ENCODE results near the gene FCN1.

Gene FCN1

DNA sequence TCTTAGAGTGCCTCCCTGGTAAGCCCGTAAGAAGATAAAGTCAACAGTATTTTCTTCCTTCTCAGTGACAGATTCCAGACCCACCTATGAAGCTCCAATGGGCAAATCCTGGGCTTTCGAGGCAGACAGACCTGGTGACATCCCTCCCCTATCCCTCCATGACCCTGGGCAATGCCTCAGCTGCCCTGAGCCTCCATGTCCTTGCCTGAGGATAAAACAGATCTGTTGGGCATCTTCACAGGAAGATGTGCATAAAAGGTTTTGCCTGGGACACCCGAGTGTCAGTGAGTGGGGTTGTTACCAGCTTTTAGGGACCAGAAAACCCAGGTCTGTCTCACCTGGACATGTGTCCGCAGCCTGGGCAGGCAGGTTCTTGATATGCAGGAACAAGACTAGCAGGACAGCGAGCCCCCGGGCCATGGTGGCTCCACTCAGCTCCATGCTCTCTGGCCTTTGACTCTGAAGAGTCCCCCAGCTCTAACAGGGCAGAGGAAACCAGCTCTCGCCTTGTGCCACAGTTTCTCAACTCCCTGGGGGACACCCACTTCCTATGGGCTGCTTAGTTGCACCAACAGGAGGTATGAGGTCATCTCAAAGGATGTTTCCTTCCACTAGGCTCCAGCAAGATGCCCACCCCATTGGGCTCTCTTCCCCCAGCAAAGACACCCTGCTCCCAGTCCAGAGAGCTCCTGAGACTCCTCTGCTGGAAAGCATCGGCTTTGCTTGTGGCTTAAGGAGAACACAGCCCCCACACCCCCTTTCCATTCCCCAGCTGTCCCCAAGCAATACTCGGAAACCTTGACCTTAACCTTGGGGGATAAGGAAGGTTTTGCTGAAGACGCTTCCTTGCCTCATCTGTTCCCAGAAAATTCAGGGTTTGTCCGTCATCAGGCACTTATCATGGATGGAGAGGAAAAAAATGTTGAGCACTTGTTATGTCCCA is at the start of gene FCN1:
TSS of gene FCN1 (minus strand) at position 482 of the 943 bp plus-strand sequence. CDS start at position 441, 41 bp downstream.
- Histone ChIP-seq H3K27ac (no peak within 1 kb of the TSS), H3K4me3 (ENCODE audit: low read depth, low read length) (no peak within 1 kb of the TSS), H3K36me3 (ENCODE audit: control insufficient read depth, insufficient read depth, low read length) (no peaks in the 10 kb centered on the region), H3K9me3 (ENCODE audit: control insufficient read depth, low read length) (no peaks in the 10 kb centered on the region), H3K4me1 (no peaks in the 10 kb centered on the region), H3K9ac (no peak within 1 kb of the TSS), H3K4me2 (ENCODE audit: low read length) (no peak within 1 kb of the TSS), H3K27me3 (ENCODE audit: control insufficient read depth, insufficient read depth, low read length) (no peaks in the 10 kb centered on the region), H2AFZ (no peak within 1 kb of the TSS), H3K79me2 (no peaks in the 10 kb centered on the region)
- TF ChIP-seq, protein P1, sequence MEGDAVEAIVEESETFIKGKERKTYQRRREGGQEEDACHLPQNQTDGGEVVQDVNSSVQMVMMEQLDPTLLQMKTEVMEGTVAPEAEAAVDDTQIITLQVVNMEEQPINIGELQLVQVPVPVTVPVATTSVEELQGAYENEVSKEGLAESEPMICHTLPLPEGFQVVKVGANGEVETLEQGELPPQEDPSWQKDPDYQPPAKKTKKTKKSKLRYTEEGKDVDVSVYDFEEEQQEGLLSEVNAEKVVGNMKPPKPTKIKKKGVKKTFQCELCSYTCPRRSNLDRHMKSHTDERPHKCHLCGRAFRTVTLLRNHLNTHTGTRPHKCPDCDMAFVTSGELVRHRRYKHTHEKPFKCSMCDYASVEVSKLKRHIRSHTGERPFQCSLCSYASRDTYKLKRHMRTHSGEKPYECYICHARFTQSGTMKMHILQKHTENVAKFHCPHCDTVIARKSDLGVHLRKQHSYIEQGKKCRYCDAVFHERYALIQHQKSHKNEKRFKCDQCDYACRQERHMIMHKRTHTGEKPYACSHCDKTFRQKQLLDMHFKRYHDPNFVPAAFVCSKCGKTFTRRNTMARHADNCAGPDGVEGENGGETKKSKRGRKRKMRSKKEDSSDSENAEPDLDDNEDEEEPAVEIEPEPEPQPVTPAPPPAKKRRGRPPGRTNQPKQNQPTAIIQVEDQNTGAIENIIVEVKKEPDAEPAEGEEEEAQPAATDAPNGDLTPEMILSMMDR (IDR thresholded peaks at IDR 0.05) = no peak

DNA sequence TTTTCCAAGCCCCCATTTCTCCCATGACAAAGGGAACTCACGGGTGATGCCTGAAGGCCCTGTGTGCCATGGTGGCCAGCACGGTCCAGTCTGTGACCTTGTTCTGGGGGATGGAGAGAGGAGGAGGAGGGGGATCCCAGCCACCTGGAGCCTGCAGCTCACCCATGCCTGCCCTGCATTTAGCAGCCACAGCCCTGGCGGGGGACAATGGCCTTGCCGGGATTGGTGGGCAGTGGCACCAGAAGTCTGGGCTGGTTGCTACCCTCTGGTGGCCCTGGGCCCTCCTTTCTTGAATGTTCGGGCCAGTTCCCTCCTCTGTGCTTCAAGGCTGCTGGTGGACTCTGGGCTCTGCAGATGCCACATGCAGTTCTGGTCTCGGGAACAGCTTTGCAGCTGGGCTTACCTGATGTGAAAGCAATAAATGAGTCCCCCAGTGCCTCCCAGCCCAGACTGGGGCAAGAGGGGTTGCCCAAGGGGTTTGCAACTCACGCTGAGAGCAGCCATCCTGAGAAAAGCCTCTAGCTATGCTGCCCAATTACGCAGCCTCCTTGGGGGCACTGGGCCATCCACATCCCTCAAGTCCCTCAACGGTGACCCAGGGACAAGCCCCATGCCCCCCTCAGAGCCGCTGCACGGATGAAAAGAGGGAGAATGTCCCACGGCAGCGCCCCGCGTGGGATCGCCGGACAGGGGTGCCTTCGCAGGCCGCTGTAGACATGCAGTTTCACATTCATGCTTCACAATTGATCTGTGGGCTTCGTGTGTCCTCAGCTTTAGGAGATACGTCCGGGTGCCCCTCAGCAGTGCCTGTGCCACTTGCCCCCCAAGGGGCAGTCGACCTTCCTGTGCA is 49.2 kb upstream of the FCN1 start:
- H3K36me3 ChIP-seq (ENCODE audit: control insufficient read depth, insufficient read depth, low read length) = no peaks in the 10 kb centered on the region
- H3K9ac ChIP-seq = no peak overlapping the region
- H3K4me2 ChIP-seq (ENCODE audit: low read length) = no peak overlapping the region
- peak overlapping the region; percentile 38 for H2AFZ ChIP-seq
- peak overlapping the region; percentile 82 for H3K27ac ChIP-seq
- peaks cover 11% of the 10 kb centered on the region for H3K4me1 ChIP-seq
- no peaks in the 10 kb centered on the region for H3K27me3 ChIP-seq (ENCODE audit: control insufficient read depth, insufficient read depth, low read length)
- no peaks in the 10 kb centered on the region for H3K79me2 ChIP-seq
- no peak overlapping the region for H3K4me3 ChIP-seq (ENCODE audit: low read depth, low read length)
- no peaks in the 10 kb centered on the region for H3K9me3 ChIP-seq (ENCODE audit: control insufficient read depth, low read length)
- TF ChIP-seq, protein P1 (IDR thresholded peaks at IDR 0.05) = no peak

DNA sequence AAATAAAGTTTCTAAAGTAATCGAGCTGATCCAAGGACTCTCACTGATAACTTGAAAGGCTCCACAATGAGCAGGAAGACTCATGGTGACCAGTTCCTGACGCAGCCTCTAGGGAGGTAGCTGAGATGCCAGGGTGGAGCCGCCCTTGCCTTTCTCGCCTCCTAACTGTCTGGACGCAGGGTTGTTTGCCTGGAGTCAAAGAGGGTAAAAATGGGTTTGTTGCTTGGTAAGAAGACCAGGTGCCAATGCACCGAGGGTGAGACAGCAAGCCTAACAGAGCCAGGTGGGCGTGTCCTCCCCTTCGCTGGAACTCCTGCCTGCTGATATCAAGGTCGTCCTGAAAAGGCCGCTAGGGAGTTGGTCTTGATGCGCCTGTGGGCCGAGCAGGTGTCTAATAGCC is 48.6 kb upstream of the FCN1 start:
- Histone ChIP-seq H3K4me3 (ENCODE audit: low read depth, low read length) (no peak overlapping the region), H3K9ac (no peak overlapping the region), H3K27me3 (ENCODE audit: control insufficient read depth, insufficient read depth, low read length) (no peaks in the 10 kb centered on the region), H3K36me3 (ENCODE audit: control insufficient read depth, insufficient read depth, low read length) (no peaks in the 10 kb centered on the region), H3K27ac (no peak overlapping the region), H2AFZ (no peak overlapping the region), H3K4me2 (ENCODE audit: low read length) (no peak overlapping the region), H3K4me1 (peaks cover 11% of the 10 kb centered on the region), H3K9me3 (ENCODE audit: control insufficient read depth, low read length) (no peaks in the 10 kb centered on the region), H3K79me2 (no peaks in the 10 kb centered on the region)
- TF ChIP-seq, protein P1 (IDR thresholded peaks at IDR 0.05) = no peak

DNA sequence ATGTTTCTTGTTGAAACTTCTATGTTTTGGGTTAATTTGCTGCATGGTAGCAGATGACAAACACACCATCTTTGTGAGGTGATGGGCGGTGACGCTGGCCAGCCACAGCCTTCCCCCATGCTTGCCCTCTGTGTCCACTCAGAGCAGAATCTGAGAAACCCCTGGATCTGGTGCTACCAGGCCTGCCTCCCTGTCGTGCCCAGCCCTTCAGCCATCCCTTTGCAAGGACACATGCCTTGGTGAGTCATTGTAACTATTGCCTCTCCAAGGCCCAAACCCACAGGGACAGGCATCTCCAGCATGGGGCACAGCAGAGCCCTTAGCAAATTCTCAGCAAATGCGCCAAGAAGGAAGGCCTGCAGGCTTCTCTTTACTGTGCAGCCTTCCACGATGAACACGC is 48.1 kb upstream of the FCN1 start:
- Histone ChIP-seq H3K9me3 (ENCODE audit: control insufficient read depth, low read length) (no peaks in the 10 kb centered on the region), H3K4me3 (ENCODE audit: low read depth, low read length) (no peak overlapping the region), H3K36me3 (ENCODE audit: control insufficient read depth, insufficient read depth, low read length) (no peaks in the 10 kb centered on the region), H3K4me1 (peaks cover 11% of the 10 kb centered on the region), H3K27ac (no peak overlapping the region), H3K9ac (no peak overlapping the region), H3K27me3 (ENCODE audit: control insufficient read depth, insufficient read depth, low read length) (no peaks in the 10 kb centered on the region), H3K79me2 (no peaks in the 10 kb centered on the region), H3K4me2 (ENCODE audit: low read length) (no peak overlapping the region), H2AFZ (no peak overlapping the region)
- TF ChIP-seq, protein P1 (IDR thresholded peaks at IDR 0.05) = no peak
